Activated CD8-positive, alpha-beta memory T cell treated with anti-CD3 and anti-CD28 coated beads for 1 hour (primary cell): ENCODE data around the gene KRT25.
"Not testable (repeated sequence)": the region's sequence is repeated elsewhere in the genome, so short reads cannot be mapped to it uniquely, and the experiment has no call there.

ENCODE experiments used
- DNase-seq, 2 donors: peaks; one replicate each; pipeline ENCODE4 v3.0.0-alpha.2; 2020; ENCODE audit warnings: low read depth in 1 of 2; ENCODE audit errors: extremely low read depth in 1 of 2

Gene KRT25

GRCh38 chr17:40760105-40761016 lies 5.2 kb upstream of the KRT25 start:
- no peak for DNase-seq

GRCh38 chr17:40753804-40754203 lies 1.3 kb downstream of the KRT25 start:
- DNase-seq = no peak

GRCh38 chr17:40751065-40751464 lies 4.1 kb downstream of the KRT25 start:
- DNase-seq = no peak

- DNase-seq = no peak
Observed at GRCh38 chr17:40750391-40750790, 4.7 kb downstream of the KRT25 start.

- not testable (repeated sequence) for DNase-seq
Observed at GRCh38 chr17:40748666-40749065, 6.5 kb downstream of the KRT25 start.

- no peak for DNase-seq
Observed at GRCh38 chr17:40738553-40738952, 16.6 kb downstream of the KRT25 start.

GRCh38 chr17:40735016-40735415 lies 20.1 kb downstream of the KRT25 start:
- DNase-seq = no peak

- DNase-seq = no peak
Observed at GRCh38 chr17:40734018-40734417, 21.1 kb downstream of the KRT25 start.

- no peak for DNase-seq
Observed at GRCh38 chr17:40730970-40731369, 24.2 kb downstream of the KRT25 start.

- DNase-seq = no peak
Observed at GRCh38 chr17:40727447-40728231, 27.5 kb downstream of the KRT25 start.

- no peak for DNase-seq
Observed at GRCh38 chr17:40726919-40727318, 28.2 kb downstream of the KRT25 start.

GRCh38 chr17:40724656-40725055 lies 30.5 kb downstream of the KRT25 start:
- DNase-seq = no peak

GRCh38 chr17:40722241-40722640 lies 32.9 kb downstream of the KRT25 start:
- DNase-seq = no peak

- DNase-seq = no peak
Observed at GRCh38 chr17:40720899-40721298, 34.2 kb downstream of the KRT25 start.

GRCh38 chr17:40718930-40719329 lies 36.2 kb downstream of the KRT25 start:
- no peak for DNase-seq

GRCh38 chr17:40717776-40718175 lies 37.4 kb downstream of the KRT25 start:
- no peak for DNase-seq

- no peak for DNase-seq
Observed at GRCh38 chr17:40714473-40714872, 40.7 kb downstream of the KRT25 start.

- no peak for DNase-seq
Observed at GRCh38 chr17:40707745-40708144, 47.4 kb downstream of the KRT25 start.

- DNase-seq = no peak
Observed at GRCh38 chr17:40705584-40705983, 49.5 kb downstream of the KRT25 start.

GRCh38 chr17:40703652-40704051 lies 51.5 kb downstream of the KRT25 start, which contains the start of gene KRT24:
Gene KRT24, minus strand, starts transcription at chr17:40703752. Its CDS starts 59 bp downstream, at chr17:40703693.
- no peak for DNase-seq

GRCh38 chr17:40702271-40702670 lies 52.9 kb downstream of the KRT25 start:
- no peak for DNase-seq

GRCh38 chr17:40699853-40700252 lies 55.3 kb downstream of the KRT25 start:
- no peak for DNase-seq
